ENCODE measurements around the gene STON2. TPM values are rescaled to one million over a fixed set of nuclear protein-coding genes. Genes with fewer than 3 reads are reported as not detected.
"Not testable (repeated sequence)": the region's sequence is repeated elsewhere in the genome, so short reads cannot be mapped to it uniquely, and the experiment has no call there.

STON2 gene
- total RNA-seq, 1 experiment from 2014 or later, result 6.3 TPM

DNA sequence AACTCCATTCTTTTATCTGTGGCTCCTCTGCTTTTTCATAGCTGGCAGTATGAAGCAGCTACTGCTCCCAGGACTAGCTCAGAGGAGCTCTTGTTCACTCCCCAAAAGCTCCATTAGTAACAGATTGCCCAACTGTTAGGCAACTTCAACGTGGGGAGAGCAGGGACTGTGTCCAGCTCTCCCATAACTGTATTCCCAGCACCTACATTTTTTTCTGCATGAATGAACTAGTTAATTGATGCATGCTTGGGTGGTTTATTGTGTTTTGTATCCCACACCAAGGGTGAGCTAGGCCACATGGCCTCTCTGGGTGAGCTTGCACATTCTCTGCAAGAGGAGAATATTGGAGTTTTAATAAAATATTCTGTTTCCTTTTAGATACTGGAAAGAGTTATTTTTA, 15.2 kb downstream of the STON2 start:
- DNase-seq (ENCODE audit: low spot score), result peak; percentile 21

GRCh38 chr14:81382517-81383225, 17.5 kb downstream of the STON2 start:
- no peak for DNase-seq (ENCODE audit: low spot score)

DNA sequence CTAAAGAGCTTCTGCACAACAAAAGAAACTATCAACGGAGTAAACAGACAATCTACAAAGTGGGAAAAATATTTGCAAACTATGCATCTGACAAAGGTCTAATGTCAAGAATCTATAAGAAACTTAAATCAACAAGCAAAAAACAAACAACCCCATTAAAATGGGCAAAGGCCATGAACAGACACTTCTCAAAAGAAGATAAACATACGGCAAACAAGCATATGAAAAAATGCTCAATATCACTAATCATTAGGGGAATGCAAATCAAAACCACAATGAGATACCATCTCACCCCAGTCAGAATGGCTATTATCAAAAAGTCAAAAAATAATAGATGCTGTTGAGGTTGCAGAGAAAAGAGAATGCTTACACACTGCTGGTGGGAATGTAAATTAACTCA, 20.1 kb downstream of the STON2 start:
- DNase-seq (ENCODE audit: low spot score), result not testable (repeated sequence)

- no peak for DNase-seq (ENCODE audit: low spot score)
These were observed 28.3 kb downstream of the STON2 start for GRCh38 chr14:81371802-81372201.

DNA sequence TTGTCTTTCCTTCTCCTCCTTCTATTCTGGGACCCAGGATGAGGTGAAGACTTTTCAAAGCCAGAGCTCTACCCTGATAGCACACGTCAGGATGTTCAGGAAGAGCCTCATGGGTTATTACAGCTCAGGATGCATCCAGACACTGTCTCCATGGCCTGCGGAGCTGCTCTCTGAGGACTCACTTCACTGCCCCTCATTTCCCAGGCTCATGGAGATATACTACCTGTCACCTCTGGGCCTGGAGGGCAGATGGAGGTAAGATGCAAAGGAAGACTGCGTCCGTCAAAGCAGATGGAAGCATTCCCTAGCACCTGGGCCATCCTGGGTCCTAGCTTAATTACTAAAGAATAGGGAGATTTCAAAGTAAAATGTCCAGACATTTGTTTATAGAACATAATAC, 32.6 kb downstream of the STON2 start:
- DNase-seq (ENCODE audit: low spot score), result no peak

DNA sequence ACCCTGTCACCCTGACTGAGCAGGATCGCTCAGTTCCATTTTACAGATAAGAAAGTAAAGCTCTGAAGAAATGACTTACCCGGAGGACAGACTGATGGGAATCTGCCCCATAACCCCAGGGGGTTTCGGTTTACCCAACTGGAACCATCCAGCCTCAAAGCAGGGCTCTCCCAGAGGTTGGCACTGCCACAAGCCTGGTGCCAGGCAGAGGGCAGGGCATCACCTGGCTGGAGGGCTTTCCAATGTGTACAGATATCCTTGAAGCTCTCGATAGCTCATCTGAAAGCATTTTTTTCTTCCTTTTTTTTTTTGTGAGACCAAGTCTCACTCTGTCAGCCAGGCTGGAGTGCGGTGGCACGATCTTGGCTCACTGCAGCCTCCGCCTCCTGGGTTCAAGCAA, 33.2 kb downstream of the STON2 start:
- no peak for DNase-seq (ENCODE audit: low spot score)

- no peak for DNase-seq (ENCODE audit: low spot score)
These were observed 33.9 kb downstream of the STON2 start for GRCh38 chr14:81366214-81366613.

DNA sequence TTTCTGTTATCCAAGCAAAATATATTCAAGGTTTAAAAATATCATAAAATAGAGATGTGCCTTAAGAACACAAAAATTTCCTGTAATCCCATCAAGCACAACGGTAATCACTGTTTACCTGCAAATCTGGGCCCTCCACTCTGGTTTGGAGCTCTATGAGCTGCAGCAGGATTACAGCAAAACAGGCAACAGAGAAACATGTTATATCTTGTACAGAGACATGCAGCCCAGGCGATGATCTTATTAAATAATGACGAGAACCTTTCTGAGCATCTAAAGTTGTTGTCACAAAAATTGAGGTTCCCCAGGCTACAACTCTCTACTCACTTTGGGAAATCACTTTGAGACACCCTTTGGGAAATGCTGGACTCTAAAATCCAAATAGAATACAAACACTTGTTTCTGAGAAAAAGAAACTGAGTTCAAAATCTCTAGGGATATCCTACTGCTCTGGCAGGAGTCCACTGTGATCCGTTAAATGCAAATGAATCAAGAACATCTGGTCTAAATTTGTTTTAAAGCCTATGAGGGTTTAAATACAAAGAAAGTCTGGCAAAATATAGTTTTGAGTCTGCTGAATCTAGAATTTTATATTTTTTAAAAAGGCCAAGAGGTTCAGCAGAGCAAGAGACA, 36.3 kb downstream of the STON2 start:
- DNase-seq (ENCODE audit: low spot score), result no peak

DNA sequence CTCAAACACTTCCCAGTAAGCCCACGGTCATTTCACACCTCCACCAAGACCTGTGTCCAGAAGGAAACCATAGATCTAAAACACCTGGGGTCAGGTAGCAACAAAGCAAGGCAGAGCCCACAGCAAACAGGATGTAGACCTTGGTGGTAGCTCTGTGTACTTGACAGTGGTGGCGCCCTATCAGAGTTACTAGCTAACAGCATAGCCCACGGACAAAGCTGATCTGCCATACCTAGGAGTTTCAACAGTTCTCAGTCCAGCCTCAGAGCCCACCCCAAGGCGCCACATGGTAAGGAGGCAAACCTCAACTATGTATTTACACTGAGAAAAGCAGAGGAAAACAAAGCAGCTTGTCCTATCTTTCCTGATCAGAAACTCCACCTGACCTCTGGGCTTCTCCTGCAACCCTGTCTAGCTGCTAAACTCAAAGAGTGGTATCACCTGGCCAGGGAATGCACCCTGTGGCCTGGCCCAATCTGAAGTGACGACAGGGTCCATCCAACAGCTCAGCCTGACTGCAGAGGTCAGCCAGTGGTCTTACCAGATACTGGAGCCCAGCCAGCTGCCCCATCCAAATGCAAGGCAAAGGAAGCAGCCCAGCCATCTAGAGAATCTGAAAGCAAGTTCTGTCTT, 46.3 kb downstream of the STON2 start:
- no peak for DNase-seq (ENCODE audit: low spot score)

GRCh38 chr14:81352413-81352812, 47.7 kb downstream of the STON2 start:
- DNase-seq (ENCODE audit: low spot score), result no peak

DNA sequence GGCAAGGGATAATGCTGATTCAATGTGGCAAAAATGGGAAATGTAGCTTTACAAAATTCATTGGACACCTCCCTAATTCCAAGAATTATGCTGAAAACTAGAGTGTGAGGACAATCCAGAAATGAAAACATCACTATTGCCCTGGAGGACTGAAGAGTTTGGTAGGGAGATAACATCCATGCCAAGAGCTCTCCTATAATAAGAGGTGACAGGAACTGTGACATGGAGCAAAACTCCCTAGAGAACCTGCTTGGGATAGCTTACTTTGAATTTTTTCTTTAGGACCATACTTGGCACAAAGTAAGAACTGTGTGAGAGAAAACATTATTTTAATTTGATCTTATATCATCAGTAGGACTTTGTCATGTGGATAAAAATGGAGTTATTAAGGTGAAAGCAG, 48.9 kb downstream of the STON2 start:
- no peak for DNase-seq (ENCODE audit: low spot score)

- DNase-seq (ENCODE audit: low spot score), result no peak
These were observed 49.6 kb downstream of the STON2 start for GRCh38 chr14:81350344-81351130.

- no peak for DNase-seq (ENCODE audit: low spot score)
These were observed 52.1 kb downstream of the STON2 start for GRCh38 chr14:81348061-81348460.

GRCh38 chr14:81345781-81346180, 54.3 kb downstream of the STON2 start:
- no peak for DNase-seq (ENCODE audit: low spot score)

GRCh38 chr14:81344481-81345160, 55.5 kb downstream of the STON2 start:
- DNase-seq (ENCODE audit: low spot score), result no peak

GRCh38 chr14:81343701-81344100, 56.4 kb downstream of the STON2 start:
- DNase-seq (ENCODE audit: low spot score), result no peak

DNA sequence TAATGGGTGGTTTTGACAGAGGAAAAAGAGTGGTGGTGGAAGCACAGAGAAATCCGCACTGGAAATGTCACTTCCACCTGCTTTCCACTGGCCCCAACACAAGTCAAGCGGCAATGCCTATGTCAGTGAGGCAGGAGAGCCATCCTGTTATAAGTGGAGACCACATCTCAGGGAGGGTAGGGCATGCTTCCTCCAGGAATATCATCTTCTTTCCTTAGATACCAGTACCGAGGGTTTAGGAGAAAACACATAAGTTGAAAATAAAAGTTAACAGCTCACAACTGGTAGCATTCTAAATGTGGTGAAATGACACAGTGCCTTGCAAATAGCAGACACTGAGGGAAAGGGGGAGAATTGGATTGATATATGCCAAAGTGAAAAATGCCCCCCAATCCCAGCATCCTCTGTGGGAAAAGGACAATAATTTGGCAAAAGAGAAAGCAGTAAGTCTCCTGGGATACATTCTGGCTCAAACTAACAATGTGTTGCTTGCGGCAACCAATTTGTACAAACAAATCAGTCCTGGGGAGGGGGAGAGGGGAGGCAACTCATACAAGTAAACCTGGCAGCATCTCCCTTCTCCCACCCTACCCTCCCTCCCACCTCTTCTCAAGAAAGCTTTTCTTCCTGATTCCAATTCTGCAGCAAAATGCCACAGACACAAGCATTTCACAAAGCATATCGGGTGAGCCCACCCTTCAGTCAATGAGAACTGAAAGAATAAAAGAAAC, 57.1 kb downstream of the STON2 start:
- DNase-seq (ENCODE audit: low spot score), result no peak

- no peak for DNase-seq (ENCODE audit: low spot score)
These were observed 58.3 kb downstream of the STON2 start for GRCh38 chr14:81341781-81342180.

GRCh38 chr14:81341370-81341769, 58.8 kb downstream of the STON2 start:
- no peak for DNase-seq (ENCODE audit: low spot score)

DNA sequence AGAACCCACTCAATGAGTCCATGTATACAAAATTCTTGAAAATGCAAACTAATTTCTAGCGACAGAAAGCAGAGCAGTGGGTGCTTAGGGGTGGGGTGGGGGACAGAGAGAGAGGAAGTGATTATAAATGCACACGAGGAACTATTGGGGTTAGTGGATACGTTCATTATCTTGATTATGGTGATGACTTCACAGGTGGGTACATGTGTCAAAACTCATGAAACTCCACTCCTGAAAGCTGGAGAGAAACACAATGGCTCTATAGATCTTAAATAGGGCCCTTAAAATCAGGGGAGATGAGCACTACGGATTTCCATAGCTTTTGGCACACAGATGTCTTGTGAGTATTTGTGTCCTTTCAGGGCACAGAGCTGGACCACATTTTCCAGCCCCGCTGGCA, 59.9 kb downstream of the STON2 start:
- DNase-seq (ENCODE audit: low spot score), result no peak

DNA sequence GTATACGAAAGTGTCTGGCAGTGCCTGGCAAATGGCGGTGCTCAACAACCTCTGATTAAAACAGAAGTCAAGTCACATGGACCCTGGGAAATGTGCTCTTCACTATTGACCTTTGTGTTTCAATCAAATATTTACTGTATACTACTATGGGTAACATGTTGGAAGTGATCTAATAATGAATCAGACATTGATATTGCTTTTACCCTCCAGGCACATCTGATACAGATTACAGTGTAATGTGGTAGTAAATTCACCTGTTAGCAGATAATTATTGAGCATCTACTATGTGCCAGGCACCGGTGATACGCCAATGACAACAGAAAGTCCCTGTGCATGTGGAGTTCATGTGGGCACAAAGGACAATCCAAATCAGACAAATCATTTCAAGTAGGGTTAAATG, 63.1 kb downstream of the STON2 start:
- DNase-seq (ENCODE audit: low spot score), result no peak

All from H4 (cell line).